Right atrium auricular region (tissue), 2 donors: ENCODE data around the gene KDELR3. TPM values are rescaled to one million over a fixed set of nuclear protein-coding genes. Genes with fewer than 3 reads are reported as not detected.

ENCODE experiments used
- DNase-seq: peaks from one replicate; pipeline ENCODE4 v3.0.0-alpha.2; 2019; ENCODE audit warnings: low spot score
- H3K27ac ChIP-seq, 2 donors: fragments of 200-600 bp; sonication (generic); 1 replicate in 1 of 2; 2 replicates in 1 of 2; pipeline ENCODE4 v1.5.1; 2016 to 2019
- H3K27me3 ChIP-seq, 2 donors: fragments of 200-600 bp; sonication (generic); one replicate each; pipeline versions ENCODE4 v1.5.1 to v1.6.0; 2017 to 2019
- H3K36me3 ChIP-seq: fragments of 200-600 bp; sonication (generic); one replicate; pipeline ENCODE4 v1.5.1; 2016
- H3K4me1 ChIP-seq, 2 donors: fragments of 200-600 bp; sonication (generic); one replicate each; pipeline versions ENCODE4 v1.5.1 to v1.6.0; 2017 to 2019
- H3K4me3 ChIP-seq, 2 donors: fragments of 200-600 bp; sonication (generic); 1 replicate in 1 of 2; 2 replicates in 1 of 2; pipeline ENCODE4 v1.5.1; 2017 to 2019; ENCODE audit warnings: mild to moderate bottlenecking in 1 of 2, moderate library complexity in 1 of 2
- H3K9me3 ChIP-seq, 2 donors: fragments of 200-600 bp; sonication (generic); one replicate each; pipeline ENCODE4 v1.5.1; 2019
- total RNA-seq, 2 donors: library from RNA; depleted of rRNA; stranded (reverse); fragments of >200 nt; gene quantifications; one replicate each; pipeline ENCODE4 v1.1.0, GENCODE V29; 2016
- TF ChIP-seq, protein P1 (sequence below), 2 donors: fragments of 200-600 bp; sonication (generic); IDR thresholded peaks; one replicate each; pipeline ENCODE4 v1.5.1; 2019; ENCODE audit warnings: antibody characterized with exemption in 2 of 2

The KDELR3 gene
- total RNA-seq, 2 donors from 2014 or later: 8.0 to 9.2 TPM

DNA sequence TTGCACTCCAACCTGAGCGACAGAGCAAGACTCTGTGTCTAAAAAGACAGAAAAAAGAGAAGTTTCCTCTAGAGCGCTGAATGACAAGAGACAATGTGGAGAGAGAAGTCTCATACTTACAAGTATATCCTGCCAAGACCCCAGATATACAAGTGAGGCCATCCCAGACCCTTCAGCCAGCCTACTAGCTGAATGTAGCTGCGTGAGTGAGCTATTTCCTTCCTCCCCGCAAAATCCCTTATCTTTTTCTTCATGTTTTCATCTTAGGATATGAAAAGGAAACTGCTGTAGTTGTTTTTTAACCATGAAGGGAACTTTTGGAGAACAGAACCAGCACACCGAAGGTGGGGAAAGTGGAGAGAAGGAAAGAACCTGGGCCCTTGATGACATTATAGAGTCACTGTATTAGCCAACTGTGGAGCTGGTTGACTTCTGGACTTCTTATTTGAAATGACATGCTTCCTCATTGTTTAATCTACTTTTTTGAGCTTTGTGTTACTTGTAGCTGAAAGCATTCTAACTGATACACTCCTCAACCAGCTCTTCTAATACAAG is 42.6 kb downstream of the KDELR3 start:
- Histone ChIP-seq H3K4me1 (peaks cover 0 to 5% of the 10 kb centered on the region in 2 donors), H3K4me3 (no peak overlapping the region), H3K27me3 (no peaks in the 10 kb centered on the region), H3K36me3 (no peaks in the 10 kb centered on the region), H3K27ac (no peak overlapping the region), H3K9me3 (no peaks in the 10 kb centered on the region)
- TF ChIP-seq, protein P1, sequence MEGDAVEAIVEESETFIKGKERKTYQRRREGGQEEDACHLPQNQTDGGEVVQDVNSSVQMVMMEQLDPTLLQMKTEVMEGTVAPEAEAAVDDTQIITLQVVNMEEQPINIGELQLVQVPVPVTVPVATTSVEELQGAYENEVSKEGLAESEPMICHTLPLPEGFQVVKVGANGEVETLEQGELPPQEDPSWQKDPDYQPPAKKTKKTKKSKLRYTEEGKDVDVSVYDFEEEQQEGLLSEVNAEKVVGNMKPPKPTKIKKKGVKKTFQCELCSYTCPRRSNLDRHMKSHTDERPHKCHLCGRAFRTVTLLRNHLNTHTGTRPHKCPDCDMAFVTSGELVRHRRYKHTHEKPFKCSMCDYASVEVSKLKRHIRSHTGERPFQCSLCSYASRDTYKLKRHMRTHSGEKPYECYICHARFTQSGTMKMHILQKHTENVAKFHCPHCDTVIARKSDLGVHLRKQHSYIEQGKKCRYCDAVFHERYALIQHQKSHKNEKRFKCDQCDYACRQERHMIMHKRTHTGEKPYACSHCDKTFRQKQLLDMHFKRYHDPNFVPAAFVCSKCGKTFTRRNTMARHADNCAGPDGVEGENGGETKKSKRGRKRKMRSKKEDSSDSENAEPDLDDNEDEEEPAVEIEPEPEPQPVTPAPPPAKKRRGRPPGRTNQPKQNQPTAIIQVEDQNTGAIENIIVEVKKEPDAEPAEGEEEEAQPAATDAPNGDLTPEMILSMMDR (IDR thresholded peaks at IDR 0.05): no peak
- DNase-seq: no peak

DNA sequence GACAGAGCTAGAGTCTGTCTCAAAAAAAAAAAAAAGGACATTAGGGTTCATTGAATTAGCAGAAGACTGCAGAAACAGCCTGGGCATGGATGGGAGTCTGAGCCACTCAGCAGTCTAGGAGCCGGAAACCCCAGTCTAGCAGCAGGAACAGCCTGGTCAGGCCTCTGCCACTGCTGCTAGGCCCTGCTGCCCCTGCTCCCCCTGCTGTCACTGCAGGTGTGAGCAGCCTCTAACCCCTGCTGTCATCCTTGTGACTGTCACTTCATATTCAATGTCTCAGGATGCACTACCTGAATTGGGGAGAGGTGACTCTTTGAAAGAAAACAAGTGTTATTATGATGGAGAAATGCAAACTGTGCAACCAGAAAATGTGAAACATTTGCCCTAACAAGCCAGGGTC is 45.2 kb downstream of the KDELR3 start:
- no peaks in the 10 kb centered on the region for H3K36me3 ChIP-seq
- H3K27me3 ChIP-seq: no peaks in the 10 kb centered on the region
- no peaks in the 10 kb centered on the region for H3K4me1 ChIP-seq
- no peak overlapping the region for H3K27ac ChIP-seq
- H3K9me3 ChIP-seq: no peaks in the 10 kb centered on the region
- H3K4me3 ChIP-seq: no peak overlapping the region
- TF ChIP-seq, protein P1 (IDR thresholded peaks at IDR 0.05): peak in 1 of 2 donors; percentile 21
- DNase-seq: no peak

DNA sequence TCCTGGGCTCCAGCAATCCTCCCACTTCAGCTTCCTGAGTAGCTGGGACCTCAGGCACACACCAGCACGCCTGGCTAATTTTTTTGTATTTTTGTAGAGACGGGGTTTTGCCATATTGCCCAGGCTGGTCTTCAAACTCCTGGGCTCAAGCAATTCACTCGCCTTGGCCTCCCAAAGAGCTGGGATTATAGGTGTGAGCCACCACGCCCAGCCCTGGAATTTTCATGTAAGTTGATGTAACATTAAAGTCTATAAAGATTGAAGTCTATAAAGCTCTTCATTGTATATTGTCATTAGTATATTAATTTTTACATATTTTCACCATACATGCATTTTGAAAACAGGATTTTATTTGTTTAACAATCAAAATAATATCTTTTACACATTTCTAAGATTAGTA is 50.7 kb downstream of the KDELR3 start:
- H3K27ac ChIP-seq: no peak overlapping the region
- DNase-seq: no peak
- H3K4me1 ChIP-seq: no peaks in the 10 kb centered on the region
- H3K9me3 ChIP-seq: no peaks in the 10 kb centered on the region
- H3K36me3 ChIP-seq: no peaks in the 10 kb centered on the region
- H3K4me3 ChIP-seq: no peak overlapping the region
- TF ChIP-seq, protein P1 (IDR thresholded peaks at IDR 0.05): no peak
- no peaks in the 10 kb centered on the region for H3K27me3 ChIP-seq

DNA sequence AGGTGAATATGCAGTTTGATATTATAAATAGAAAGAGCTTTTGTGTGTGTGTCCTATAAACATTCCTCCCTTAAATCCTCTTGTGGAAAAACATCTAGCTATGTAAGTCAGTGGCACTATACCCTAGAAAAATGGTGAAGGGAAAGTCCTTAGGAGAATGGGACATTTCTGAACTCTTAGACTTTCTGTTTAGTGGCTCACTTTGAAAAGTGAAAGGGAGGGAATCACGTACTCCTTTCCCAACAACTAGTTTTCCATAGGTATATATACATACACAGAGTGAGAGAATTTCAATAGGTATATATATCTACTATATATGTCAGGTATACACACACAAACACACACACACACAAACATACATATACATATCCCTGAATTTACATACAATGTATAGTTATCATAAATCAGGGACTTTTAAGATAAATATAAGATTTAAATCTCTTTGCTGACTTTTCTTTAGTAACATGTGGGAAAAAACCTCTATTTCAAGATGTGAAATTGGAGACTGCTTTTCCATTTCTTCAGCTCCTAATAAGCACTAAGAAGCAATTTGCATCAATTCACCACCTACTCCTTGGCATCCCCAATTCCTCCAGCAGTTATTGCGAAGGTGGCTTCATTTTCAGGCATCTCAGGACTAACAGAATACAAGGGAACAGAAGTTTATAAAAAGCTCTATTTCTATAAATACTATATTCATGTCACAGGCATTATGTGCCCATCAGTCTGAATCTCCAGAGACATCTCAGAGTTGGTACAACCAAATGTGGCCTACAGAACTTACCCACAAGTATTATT is 51.8 kb downstream of the KDELR3 start:
- no peak overlapping the region for H3K4me3 ChIP-seq
- no peak for DNase-seq
- no peaks in the 10 kb centered on the region for H3K4me1 ChIP-seq
- H3K9me3 ChIP-seq: no peaks in the 10 kb centered on the region
- H3K36me3 ChIP-seq: no peaks in the 10 kb centered on the region
- TF ChIP-seq, protein P1 (IDR thresholded peaks at IDR 0.05): no peak
- H3K27ac ChIP-seq: no peak overlapping the region
- H3K27me3 ChIP-seq: no peaks in the 10 kb centered on the region

DNA sequence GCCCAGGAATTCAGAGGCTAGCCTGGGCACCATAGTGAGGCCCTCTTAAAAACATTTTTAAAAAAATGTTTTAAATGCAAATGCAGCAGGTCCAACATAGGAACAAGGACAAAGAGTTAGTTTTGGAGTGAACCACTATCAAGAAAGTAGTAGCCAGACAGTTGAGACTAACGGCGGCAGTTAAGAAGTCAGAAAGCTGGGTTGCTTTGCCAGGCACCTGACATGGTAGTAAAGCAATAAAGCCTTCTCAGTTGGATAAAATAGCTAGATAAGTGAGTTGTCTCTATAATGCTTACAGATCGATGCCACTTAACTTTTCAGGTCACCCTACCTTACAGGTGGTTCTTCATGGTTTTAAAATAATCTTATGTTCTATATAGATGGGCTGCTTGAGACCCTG is 55.1 kb downstream of the KDELR3 start:
- Histone ChIP-seq H3K27me3 (no peaks in the 10 kb centered on the region), H3K27ac (no peak overlapping the region), H3K4me3 (no peak overlapping the region), H3K36me3 (no peaks in the 10 kb centered on the region), H3K4me1 (no peaks in the 10 kb centered on the region), H3K9me3 (no peaks in the 10 kb centered on the region)
- TF ChIP-seq, protein P1 (IDR thresholded peaks at IDR 0.05): no peak
- DNase-seq: no peak
